Activated naive CD4-positive, alpha-beta T cell treated with anti-CD3 and anti-CD28 coated beads for 36 hours (primary cell): ENCODE measurements around the gene ADAMTS7. TPM values are rescaled to one million over a fixed set of nuclear protein-coding genes. Genes with fewer than 3 reads are reported as not detected.

Experiments
- CTCF ChIA-PET: fragments of 350-600 bp; sonication (Branson Sonifier 250); formaldehyde crosslinking; loops from one replicate; lab custom pipeline; 2021; ENCODE audit warnings: antibody characterized with exemption; lab: Charles Lee
- DNase-seq: peaks from one replicate; pipeline ENCODE4 v3.0.0-alpha.2; 2020
- H3K27ac Mint-ChIP-seq: one replicate; pipeline ENCODE4 v1.8.0; 2021; ENCODE audit warnings: mild to moderate bottlenecking, mixed read lengths
- H3K27me3 Mint-ChIP-seq: one replicate; pipeline ENCODE4 v1.8.0; 2021; ENCODE audit warnings: low read depth, mixed read lengths
- H3K36me3 Mint-ChIP-seq: one replicate; pipeline ENCODE4 v1.8.0; 2021; ENCODE audit warnings: low read depth, mixed read lengths
- H3K4me1 Mint-ChIP-seq: one replicate; pipeline ENCODE4 v1.8.0; 2021; ENCODE audit warnings: low read depth, mixed read lengths
- H3K4me3 Mint-ChIP-seq: one replicate; pipeline ENCODE4 v1.8.0; 2021; ENCODE audit warnings: mild to moderate bottlenecking, moderate library complexity, mixed read lengths
- H3K9me3 Mint-ChIP-seq: one replicate; pipeline ENCODE4 v1.8.0; 2021; ENCODE audit warnings: mixed read lengths
- intact Hi-C: fragments of 100-400 bp; cut with micrococcal nuclease; formaldehyde crosslinking; loops from one replicate; pipeline ENCODE4 v1.15.1; 2023
- total RNA-seq, 2 experiments: library from RNA; stranded (reverse); gene quantifications; one replicate each; pipeline ENCODE4 v1.2.3, GENCODE V29; 2021

Gene ADAMTS7
- total RNA-seq, 2 experiments from 2014 or later, result 0.07 to 0.10 TPM

DNA sequence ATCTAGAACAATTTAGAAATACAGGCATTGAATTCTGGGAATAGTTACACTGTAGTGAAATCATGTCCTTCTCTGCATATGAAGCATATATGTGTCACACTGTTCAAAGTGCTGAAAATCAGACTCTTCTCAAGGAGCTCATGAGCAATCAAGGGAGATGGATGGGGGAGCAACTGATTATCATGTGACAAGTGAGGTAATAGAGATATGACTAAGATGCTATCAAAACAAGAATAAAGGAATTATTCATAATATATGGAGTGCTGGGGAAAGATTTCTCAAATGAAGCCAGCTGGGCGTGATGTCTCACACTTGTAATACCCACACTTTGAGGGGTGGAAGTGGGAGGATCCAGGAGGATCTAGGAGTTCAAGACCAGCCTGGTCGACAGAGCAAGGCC, 95.3 kb downstream of the ADAMTS7 start:
- CTCF ChIA-PET, result interaction anchor here (0.6 to 0.7 kb wide), 2 partner anchors 24 to 76 kb away, joined by 3 to 4 read pairs; no protein-coding TSS in a partner anchor
- Mint-ChIP-seq H3K27me3 (peaks cover 15% of the 10 kb centered on the region), H3K27ac (no peak overlapping the region), H3K36me3 (no peaks in the 10 kb centered on the region), H3K4me3 (no peak overlapping the region), H3K4me1 (peaks cover 6% of the 10 kb centered on the region), H3K9me3 (no peaks in the 10 kb centered on the region)
- intact Hi-C loops, result loop anchor here (1.0 to 10.0 kb wide), 2 partner anchors 35 to 281 kb away; partner anchors contain the start of gene IREB2
- peak; percentile 49 for DNase-seq

DNA sequence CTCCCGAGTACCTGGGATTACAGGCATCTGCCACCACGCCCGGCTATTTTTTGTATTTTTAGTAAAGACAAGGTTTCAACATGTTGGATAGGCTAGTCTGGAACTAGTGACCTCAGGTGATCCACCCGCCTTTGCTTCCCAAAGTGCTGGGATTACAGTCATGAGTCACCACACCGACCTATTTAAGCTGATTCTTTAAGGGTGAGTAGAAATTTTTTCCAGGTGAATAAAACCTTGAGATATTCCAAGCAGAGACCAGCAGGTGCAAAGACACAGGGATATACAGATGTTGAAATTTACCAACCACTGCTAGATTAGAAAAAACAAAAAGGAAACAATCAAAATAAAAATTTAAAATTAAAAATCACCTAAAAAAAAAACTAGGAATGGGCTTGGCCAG, 95.8 kb downstream of the ADAMTS7 start:
- peaks cover 6% of the 10 kb centered on the region for H3K4me1 Mint-ChIP-seq
- intact Hi-C loops, result loop anchor here (10.0 kb wide), 1 partner anchor 281 kb away; the partner anchor contains the start of gene IREB2
- peaks cover 15% of the 10 kb centered on the region for H3K27me3 Mint-ChIP-seq
- CTCF ChIA-PET, result interaction anchor here (0.5 to 0.6 kb wide), 2 partner anchors 25 to 584 kb away, joined by 4 to 5 read pairs; no protein-coding TSS in a partner anchor
- H3K27ac Mint-ChIP-seq, result no peak overlapping the region
- no peaks in the 10 kb centered on the region for H3K36me3 Mint-ChIP-seq
- no peak for DNase-seq
- no peak overlapping the region for H3K4me3 Mint-ChIP-seq
- no peaks in the 10 kb centered on the region for H3K9me3 Mint-ChIP-seq

DNA sequence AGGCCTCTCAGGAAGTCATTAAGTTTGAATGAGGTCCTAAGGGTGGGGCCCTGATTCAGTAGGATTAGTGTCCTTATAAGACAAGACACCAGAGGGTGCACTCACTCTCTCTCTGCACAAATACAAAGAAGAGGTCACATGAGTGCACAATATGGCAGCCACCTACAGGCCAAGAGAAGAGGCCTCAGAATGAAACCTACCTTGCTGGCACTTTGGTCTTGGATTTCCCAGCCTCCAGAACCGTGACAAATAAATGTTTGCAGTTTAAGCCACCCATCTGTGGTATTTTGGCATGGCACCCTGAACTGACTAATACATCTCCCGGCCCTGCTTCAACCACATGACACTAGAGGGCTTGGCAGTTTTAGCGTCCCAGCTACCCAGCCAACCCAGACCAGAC, 96.4 kb downstream of the ADAMTS7 start:
- peaks cover 6% of the 10 kb centered on the region for H3K4me1 Mint-ChIP-seq
- no peaks in the 10 kb centered on the region for H3K36me3 Mint-ChIP-seq
- peaks cover 16% of the 10 kb centered on the region for H3K27me3 Mint-ChIP-seq
- intact Hi-C loops, result loop anchor here (10.0 kb wide), 1 partner anchor 280 kb away; the partner anchor contains the start of gene IREB2
- DNase-seq, result peak; percentile 38
- CTCF ChIA-PET, result interaction anchor here (0.5 kb wide), 1 partner anchor 583 kb away, joined by 5 read pairs; no protein-coding TSS in a partner anchor
- H3K9me3 Mint-ChIP-seq, result no peaks in the 10 kb centered on the region
- H3K27ac Mint-ChIP-seq, result peak overlapping the region; percentile 22
- no peak overlapping the region for H3K4me3 Mint-ChIP-seq

DNA sequence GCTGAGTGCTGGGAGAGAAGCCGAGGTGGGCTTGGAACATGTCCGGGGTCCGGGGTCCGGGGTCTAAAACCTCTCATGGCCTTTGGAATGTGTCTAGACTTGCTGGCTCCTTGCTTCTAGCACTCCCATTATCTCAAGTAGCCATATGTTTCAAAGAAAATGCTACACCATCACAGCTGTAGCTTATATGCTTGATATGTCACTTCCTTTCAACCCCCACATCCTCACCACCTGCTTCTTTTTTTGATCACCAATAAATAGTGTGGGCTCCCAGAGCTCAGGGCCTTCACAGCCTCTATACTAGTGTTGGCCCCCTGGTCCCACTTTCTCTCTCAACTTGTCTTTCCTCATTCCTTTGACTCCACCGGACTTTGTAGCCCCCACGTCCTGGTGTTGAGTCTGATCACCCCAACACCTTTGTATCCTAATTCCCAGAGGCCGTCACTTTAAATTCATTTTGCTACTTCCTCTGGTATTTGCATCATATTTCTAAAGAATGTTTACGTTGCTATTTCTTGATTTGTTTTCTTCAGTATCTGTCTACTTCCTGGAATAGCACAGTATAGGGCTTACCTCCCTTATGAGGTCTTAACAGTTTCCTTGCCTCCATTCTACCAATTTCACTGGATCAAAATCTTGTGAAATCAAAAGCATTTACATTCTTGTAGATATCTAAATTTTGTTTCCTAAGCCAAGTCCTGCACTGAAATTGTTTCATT, 98.3 kb downstream of the ADAMTS7 start:
- Mint-ChIP-seq H3K27ac (no peak overlapping the region), H3K9me3 (no peaks in the 10 kb centered on the region), H3K4me1 (peaks cover 10% of the 10 kb centered on the region), H3K27me3 (peaks cover 20% of the 10 kb centered on the region), H3K36me3 (no peaks in the 10 kb centered on the region), H3K4me3 (no peak overlapping the region)
- intact Hi-C loops, result loop anchor here (10.0 kb wide), 1 partner anchor 278 kb away; the partner anchor contains the start of gene IREB2
- DNase-seq, result no peak
- CTCF ChIA-PET, result interaction anchor here (8.5 kb wide), 1 partner anchor 75 kb away, joined by 102 read pairs; the partner anchor contains the start of gene CHRNB4

DNA sequence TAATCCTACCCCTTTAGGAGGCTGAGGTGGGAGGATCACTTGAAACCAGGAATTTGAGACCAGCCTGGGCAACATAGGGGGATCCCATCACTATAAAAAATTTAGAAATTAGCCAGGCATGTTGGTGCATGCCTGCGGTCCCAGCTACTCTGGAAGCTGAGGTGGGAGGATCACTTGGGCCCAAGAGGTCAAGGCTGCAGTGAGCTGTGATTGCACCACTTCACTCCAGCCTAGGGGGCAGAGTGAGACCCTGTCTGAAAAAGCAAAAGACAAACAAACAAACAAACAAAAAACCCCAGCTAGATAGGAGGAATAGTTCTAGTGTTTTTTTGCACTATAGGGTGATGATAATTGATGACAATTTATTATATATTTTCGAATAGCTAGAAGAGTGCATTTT, 99.6 kb downstream of the ADAMTS7 start:
- H3K27me3 Mint-ChIP-seq, result peaks cover 24% of the 10 kb centered on the region
- no peak overlapping the region for H3K27ac Mint-ChIP-seq
- H3K9me3 Mint-ChIP-seq, result no peaks in the 10 kb centered on the region
- peaks cover 10% of the 10 kb centered on the region for H3K4me1 Mint-ChIP-seq
- intact Hi-C loops, result loop anchor here (10.0 kb wide), 1 partner anchor 277 kb away; the partner anchor contains the start of gene IREB2
- CTCF ChIA-PET, result interaction anchor here (1.1 to 8.5 kb wide), 2 partner anchors 22 to 73 kb away, joined by 3 to 102 read pairs; partner anchors contain the start of gene CHRNB4
- DNase-seq, result no peak
- no peaks in the 10 kb centered on the region for H3K36me3 Mint-ChIP-seq
- no peak overlapping the region for H3K4me3 Mint-ChIP-seq

DNA sequence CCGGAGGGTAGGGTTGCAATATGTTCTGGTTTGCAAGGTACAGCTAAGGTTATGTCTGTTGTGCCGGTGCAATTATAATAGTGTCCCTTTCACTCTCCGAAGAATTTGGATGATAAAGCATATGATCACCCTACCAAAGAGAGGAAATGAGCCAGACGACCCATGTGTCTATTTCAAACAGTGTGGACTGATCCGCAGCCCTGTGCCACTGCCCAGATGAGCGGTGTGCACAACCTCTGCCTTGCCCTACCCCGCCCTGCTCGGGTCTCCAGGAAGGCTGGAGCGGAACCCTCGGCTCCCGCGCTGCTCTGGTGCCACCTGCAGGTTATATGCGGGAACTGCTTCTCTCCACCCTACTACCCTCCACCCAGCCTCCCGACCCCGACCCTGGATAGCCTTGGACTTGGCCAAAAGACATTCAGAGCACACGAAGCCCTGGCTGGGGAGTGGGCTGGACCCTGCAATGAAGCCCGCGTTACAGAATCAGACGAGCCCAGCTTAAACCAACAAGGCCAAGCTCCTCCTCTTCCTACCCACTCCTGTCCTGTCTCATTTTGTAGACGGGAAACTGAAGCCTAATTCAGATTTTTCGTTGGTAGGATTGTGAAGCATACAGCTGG, 101.9 kb downstream of the ADAMTS7 start:
- Mint-ChIP-seq H3K4me3 (no peak overlapping the region), H3K36me3 (no peaks in the 10 kb centered on the region), H3K27ac (no peak overlapping the region), H3K9me3 (no peaks in the 10 kb centered on the region), H3K27me3 (peaks cover 31% of the 10 kb centered on the region), H3K4me1 (peaks cover 4% of the 10 kb centered on the region)
- intact Hi-C loops, result loop anchor here (1.0 to 2.0 kb wide), 3 partner anchors 71 to 401 kb away; no protein-coding TSS in a partner anchor
- peak; percentile 79 for DNase-seq
- CTCF ChIA-PET, result interaction anchor here (0.7 to 8.5 kb wide), 18 partner anchors 8 to 405 kb away, joined by 3 to 102 read pairs (median 4); partner anchors contain the start of gene CHRNB4

Other genes starting within 250 kb of the ADAMTS7 start
- 1 to 10 TPM; 1.1 to 1.5 TPM for gene CHRNA5, start 245.9 kb downstream of the ADAMTS7 start, total RNA-seq
- not detected for gene CHRNA3, start 190.5 kb downstream of the ADAMTS7 start, total RNA-seq
- not detected for gene CHRNB4, start 170.3 kb downstream of the ADAMTS7 start, total RNA-seq
- gene MORF4L1, start 61.4 kb upstream of the ADAMTS7 start, total RNA-seq, result 100 to 1,000 TPM; 299 to 338 TPM
- 1 to 10 TPM; 4.7 to 5.1 TPM for gene CTSH, start 133.6 kb upstream of the ADAMTS7 start, total RNA-seq